GM18526 (cell line): ENCODE data around the gene RRP1B.
A peak's percentile ranks its signal among the peaks of the same experiment; 100 is the strongest.

Experiments
- POLR2A ChIP-seq: IDR thresholded peaks from 3 replicates; pipeline ENCODE4 v1.6.1; 2011; ENCODE audit not compliant: insufficient read length; ENCODE audit errors: extremely low read depth

RRP1B gene

DNA sequence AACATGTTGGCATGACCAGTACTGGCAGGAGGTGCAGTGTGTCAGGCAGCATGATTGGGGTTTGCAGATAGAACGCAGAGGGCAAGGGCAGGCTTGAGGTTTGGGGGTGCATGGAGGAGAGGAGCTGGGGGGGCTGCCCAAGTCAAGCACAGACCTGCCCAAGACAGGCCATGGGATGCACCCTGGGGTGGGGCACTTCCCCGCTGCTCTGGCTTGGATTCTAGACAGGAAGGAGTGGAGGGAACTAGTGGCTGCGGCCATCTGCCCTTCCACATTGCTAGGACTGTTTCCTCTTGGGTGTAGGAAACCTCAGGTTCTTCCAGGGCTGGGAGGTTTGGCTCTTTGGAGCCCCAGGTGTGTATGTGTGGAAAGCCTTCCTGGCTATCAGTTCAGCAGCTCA, 62.6 kb downstream of the RRP1B start:
- no peak for TF ChIP-seq POLR2A

DNA sequence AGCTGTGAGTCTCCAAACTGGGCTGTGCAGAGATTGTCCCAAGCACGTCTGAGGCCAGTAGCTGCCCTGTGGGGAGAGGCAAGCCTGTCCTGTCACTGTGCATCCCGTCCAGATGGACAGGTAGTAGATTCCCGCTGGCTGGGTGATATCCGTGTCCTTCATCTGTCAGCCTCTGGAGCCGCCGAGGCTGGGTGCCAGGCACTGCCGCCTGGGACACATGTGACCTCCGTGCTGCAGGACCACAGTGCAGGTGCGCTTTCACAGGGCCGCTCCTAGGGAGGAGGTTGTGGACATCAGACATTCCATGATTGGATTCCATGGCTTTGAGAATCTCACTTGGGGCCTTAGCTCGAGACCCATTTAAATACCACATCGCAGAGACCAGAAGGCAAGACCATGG, 64.3 kb downstream of the RRP1B start:
- no peak for TF ChIP-seq POLR2A

DNA sequence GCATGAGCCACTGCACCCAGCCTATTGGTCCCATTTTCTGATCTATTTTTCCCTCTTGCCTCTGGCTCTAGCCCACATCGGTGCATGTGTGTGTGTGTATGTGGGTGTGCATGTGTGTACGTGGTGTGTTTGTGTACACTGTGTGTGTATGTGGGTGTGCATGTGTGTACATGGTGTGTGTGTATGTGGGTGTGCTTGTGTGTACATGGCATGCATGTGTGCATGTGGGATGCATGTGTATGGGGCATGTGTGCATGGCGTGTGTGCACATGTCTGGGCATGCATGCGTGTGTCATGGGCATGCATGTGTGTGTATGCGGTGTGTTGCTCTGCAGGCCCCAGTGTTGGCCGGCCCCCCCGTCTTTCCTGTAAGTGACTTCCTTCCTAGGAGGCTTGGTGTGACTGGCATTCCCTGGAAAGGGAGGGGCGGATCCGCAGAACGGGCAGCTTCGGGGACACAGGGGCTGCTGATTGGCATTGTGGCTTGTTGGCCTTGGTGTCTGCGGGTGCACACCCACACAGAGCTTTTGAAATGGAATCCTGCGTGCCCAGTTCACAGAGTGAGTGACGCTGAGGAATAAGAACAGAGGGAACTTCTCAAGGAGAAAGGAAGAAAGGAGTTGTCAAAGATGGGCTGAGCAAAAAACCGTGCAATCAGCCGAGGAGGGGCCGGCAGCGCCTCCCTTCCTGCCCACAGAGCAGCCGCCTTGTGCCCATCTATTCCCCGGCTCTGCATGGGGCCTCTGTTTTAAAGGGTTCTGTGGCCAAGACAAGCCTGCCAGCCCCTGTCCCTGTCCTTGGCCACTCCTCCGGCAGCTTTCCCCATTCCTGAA, 67.5 kb downstream of the RRP1B start:
- no peak for TF ChIP-seq POLR2A

DNA sequence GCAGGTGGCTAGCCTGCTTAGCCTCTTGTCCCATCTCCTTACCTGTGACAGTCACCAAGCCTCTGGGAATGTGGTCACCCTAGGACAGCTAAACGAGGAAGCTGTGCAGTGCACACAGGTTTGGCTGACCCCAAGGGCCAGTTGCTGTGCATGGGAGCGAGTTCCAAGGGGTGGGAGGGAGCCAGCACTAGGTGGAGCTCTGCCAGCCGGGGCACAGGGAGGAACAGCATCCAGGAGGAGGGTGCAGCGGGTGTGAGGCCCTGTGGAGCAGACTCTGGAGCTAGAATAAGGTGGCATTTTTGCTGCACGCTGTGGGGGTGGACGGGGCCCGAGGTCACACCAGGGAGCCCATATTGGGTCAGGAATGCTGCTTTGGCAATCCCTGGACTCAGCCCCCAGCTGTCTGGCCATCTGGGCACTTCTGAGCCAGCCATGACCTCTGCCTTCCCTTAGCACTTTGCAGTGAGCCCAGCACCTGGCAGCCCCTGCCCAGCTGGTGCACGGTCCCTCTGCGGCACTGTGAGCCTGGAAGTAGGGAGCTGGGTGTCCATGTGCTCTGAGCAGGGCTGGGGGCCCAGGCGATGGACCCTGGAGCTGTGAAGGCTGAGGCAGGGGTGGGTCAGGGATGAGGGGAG, 68.3 kb downstream of the RRP1B start:
- TF ChIP-seq POLR2A = no peak

DNA sequence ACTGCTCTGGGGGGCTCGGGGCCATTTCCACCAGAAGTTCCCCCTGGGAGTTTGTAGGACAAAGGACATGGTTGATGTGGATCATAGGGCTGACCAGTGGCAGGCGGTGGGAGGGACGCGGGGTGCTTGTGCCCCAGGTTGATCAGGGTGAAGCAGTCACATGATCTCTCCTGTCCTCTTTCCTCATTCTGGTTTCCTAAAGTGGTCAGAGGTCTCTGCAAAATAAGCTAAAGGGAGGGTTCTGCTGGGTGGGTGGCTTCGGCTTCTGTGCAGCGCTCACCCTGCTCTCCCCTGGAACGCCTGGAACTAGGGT, 68.8 kb downstream of the RRP1B start:
- no peak for TF ChIP-seq POLR2A

DNA sequence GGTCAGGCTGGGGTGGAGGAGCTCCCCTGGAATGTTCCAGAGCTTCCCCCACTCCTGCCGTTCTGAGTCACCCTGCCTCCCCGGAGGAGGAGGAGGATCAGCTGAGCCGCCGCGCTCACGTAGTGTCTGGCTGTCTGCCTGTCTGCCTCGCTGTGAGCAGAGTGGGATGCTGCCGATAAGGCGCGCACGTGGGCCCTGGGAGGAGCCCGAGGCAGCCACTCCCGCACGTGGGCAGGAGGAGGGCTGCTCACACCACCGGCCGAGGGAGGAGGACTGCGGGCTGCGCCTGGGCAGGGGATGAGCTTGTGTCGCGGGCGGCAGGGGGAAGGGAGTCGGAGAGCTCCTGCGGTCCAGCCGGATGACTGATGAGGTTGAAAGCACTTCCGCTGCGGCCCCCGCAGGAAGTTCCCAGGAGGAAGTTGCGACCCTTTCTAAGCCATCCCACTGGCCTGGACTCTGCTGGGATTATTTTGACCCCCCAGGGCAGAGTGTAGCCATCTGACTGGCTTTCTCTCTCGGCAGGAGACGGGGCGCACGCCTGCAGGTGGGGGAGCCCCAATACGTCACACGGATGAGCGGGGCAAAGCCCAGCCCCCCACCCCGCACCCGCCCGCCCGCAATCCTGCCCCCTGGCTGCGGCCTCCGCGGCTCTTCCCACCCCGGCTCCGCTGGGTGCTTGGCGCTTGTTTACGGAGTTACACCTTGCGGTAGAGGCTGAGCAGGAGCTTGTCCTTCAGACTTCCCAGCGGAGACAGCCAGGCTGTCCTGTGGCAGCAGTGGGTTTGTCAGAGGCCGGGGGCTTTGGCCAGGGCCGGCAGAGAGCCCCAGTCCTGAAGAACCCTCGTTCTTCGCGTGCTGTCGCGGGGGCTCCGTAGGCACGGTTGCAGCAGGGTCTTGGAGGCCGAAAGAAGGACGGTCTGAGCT, 69.4 kb downstream of the RRP1B start:
- TF ChIP-seq POLR2A = peak; percentile 62

DNA sequence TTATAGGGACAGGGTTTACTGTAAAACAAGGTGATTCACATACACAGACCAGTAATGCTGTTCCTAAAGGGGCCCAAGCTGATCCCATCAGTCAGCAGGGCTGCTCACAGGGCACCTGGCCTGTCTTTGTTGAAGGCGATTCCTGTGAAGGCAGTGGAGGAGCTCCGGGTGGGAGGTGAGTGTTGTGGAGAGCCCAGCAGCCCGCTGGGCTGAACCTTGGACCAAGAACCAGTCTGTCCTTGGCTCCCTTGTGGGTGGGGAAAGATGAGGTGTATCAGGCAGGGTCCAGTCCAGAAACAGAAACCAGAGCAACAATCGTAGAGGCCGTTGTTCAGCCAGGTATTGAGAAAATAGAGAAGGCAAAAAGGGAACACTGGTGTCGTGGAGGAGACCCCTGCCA, 72.1 kb downstream of the RRP1B start:
- no peak for TF ChIP-seq POLR2A

DNA sequence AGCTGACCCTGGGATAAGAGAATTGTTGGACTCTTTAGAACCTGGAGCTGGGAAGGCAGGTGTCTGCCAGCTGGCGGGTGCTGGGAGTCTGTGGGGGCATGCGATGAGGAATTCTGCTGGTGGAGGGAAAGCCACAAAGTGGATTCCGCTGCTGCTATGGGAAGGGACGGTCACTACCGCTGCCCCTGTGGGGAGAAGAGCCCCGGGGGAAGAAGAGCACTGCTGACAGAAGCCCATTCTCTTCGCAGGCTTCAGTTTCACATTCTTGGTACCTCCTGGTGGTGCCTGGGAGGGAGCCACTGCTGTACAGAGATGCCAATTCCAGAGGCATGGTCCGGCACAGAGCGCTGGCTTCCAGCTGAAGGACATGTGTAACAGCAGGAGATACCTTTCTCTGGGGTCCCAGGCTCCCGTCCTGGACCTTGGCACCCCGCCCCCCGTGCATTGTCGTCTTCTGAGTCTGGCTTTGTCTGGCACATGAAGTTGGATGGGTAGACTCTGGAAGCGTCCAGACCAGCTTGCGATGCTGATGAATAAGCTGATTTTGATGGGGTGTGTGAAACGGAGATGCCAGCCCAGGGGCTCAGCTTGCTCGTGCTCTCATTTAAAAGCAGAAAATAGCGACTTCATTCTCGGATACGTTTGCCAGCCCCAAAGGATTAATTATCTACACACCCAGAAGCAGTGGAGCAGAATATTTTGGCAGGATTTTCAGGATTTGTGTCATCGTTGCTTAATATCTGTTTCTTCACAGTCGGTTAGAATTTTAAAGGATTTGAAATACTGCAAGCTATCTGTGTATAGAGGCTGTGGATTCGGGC, 72.7 kb downstream of the RRP1B start:
- no peak for TF ChIP-seq POLR2A

DNA sequence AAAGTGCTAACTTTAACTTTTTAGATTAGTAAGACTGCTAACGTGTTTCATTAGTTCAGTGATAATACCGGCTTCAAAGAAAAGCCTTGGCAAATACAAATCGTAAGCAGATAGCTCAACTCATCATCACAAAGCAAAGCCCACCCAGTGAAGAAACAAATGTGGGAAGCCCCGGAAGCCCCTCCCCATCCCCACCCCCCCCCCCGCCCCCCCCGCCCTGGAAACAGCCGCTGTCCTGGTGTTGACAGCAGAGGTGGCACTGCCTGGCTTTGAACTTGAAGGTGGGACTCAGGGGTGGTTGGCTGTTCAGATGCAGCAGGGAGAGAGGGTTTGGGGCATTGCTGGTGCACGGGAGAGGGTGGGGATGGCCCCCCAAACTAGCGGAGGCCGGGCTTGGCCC, 73.7 kb downstream of the RRP1B start:
- TF ChIP-seq POLR2A = no peak

DNA sequence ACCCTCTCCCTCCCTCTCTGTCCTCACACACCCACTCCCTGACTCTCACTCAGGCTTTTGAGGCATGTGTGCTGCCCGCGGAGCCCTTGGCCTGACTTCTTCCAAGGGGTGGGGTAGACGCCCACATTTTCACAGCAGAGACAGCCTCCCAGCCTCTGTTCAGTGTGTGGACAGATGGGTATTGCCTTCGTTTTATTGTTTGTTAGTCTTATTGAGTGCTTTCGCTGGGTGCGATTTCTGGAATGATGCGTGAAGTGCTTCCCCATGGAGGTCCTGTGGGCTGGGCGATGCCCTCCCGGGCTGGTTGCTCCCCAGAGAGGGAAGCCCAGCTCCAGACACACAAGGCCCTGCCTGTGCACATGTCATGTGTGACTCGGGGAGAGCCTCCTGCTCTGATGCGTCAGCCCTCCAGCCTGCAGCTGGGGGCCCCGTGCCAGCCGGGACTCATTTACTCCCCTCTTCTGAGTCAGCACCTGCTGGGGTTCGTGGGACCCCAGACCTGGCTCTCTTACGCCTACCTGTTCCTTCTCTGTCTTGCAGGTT, 74.2 kb downstream of the RRP1B start:
- no peak for TF ChIP-seq POLR2A

DNA sequence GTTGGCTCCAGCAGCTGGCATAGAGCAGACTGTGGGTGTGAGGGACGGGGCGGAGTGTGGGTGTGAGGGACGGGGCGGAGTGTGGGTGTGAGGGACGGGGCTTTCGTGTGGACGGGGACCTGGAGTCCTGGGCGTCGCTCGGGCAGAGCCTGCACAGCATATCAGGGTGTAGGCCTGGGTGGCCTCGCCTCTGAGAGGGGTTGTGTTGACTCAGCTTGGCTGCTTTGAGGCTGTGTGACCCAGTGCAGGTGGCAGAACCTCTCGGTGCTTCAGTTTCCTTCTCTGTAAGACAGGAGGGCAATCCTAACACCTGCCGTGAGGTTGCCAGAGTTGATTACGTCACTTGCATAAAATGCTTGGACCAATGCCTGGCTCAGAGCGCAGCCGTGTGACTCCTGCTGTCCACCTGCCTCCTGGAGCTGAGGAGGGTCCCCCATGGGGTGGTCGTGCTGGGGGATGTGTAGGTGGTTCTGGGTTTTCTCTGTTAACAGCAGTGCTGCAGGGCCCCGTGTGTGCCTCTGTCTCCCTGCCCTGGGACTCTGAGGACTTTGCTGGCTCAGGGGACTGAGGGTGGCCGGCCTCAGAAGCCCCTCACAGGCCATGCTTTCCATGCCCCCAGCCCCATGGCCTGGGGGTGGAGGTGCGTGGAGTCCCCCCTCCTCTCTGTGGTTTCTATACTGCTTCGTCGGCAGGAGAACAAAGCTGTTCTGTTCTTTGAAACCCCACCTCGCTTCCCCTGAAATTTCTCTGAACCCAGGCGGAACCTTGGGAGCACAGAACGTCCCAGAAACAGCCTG, 75.0 kb downstream of the RRP1B start:
- TF ChIP-seq POLR2A = no peak

DNA sequence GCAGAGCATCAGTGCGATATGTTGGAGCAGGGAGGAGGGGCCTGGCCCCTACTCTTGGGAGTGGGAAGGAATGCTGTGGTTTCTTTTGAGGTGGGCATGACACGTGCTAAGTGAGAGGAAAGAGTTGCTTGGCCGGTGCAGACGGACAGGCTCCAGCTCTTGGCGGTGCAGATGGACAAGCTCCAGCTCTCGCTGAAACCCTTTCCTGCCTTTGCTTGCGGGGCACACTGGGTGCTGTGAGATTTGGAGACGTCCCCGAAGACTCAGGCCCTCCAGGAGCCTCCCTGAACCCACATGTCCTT, 75.5 kb downstream of the RRP1B start:
- TF ChIP-seq POLR2A = no peak

DNA sequence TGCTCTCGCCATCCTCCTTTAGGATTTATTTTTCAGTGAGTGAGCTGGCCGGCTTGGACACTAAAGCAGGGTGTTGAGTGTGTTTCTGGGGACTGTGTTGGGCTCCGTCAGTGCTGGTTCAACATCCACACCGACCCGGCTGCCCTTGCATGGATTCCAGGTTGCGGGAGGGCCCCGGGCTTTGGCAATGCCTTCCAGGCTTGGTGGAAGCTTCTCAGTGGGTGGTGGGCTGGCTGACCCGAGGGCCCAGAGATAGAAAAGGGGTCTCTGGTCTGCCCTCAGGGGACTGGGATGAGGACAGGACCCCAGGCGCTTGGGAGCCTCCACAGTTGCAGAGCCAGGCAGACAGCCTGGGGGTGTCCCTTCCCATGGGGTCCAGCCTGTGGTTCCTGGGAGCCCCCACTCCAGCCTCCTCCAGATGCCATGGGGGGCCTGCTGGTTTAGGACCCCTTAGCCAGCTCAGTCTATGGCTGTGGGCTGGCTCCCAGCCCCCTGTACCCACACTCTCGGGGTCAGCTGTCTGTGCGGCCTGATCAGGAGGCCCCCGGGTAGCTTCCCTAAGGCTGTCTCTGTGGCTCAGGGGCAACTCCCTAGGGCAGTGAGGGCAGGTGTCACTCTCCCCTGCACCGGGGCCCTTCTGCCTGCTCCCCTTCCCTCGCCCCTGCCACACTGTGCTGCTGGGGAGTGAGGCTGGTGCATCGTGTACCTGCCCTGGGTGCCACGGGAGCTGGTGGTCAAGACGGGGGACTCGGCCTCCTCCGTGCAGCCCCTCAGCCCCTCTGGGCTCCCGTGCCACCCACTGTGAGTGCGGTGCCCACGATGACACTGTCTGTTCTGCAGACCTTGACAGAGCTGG, 76.1 kb downstream of the RRP1B start:
- no peak for TF ChIP-seq POLR2A
